GM19397 (cell line): Measurements from ENCODE around the gene CTDP1.
"Not testable (repeated sequence)": the region's sequence is repeated elsewhere in the genome, so short reads cannot be mapped to it uniquely, and the experiment has no call there.

Source experiments
- ATAC-seq: cut with Tn5 transposase; IDR thresholded peaks from one replicate; pipeline ENCODE4 v1.9.1; 2021; ENCODE audit warnings: mild to moderate bottlenecking, moderate library complexity; ENCODE audit not compliant: unreplicated experiment

The CTDP1 gene

GRCh38 chr18:79738581-79739439 lies 59.2 kb downstream of the CTDP1 start:
- ATAC-seq: no peak

GRCh38 chr18:79739440-79739778 lies 59.8 kb downstream of the CTDP1 start:
- ATAC-seq: no peak

DNA sequence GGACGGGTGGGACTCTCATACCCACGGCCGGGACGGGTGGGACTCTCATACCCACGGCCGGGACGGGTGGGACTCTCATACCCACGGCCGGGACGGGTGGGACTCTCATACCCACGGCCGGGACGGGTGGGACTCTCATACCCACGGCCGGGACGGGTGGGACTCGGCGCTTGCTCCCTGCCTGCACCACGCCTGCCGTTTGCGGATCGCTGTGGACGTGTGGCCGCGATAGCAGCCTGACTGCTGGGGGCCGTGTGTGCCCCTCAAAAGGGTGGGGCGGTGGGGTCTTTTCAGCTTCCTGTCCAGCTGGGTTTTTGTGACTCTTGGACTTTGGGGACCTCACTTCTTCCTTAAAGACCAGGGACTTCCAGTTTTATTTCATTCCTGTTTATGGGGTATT lies 60.4 kb downstream of the CTDP1 start:
- ATAC-seq: not testable (repeated sequence)

DNA sequence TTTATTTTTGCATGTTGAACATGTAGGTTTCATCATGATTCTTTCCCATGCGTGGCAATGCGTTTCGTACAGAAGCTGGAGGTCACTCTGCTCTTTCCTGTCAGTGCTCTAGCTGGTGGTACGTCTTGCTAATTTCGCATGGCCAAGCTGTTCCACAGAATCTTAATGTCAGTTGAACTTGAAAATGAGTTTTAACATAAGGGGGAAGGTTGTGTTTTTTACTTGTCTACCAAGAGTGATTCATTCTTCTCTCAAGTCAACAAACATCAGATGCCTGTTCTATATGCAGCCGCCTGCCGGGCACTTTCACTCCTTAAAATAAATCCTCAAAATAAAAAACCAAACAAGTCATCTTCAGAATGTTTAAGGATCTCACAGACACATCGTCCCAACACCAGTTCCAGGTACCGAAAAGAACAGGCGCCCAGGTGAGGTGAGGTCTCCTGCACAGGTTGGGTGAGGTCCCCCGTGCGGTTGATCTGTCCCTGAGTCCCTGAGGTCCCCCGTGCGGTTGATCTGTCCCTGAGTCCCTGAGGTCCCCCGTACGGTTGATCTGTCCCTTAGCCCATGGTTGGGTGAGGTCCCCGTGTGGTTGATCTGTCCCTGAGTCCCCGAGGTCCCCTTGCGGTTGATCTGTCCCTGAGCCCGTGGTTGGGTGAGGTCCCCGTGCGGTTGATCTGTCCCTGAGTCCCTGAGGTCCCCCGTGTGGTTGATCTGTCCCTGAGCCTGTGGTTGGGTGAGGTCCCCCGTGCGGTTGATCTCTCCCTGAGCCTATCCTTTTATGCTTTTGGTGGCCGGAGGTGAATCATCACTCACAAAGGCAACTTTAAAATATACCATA lies 61.1 kb downstream of the CTDP1 start:
- no peak for ATAC-seq

- no peak for ATAC-seq
Measured at GRCh38 chr18:79741362-79741700, 61.7 kb downstream of the CTDP1 start.

DNA sequence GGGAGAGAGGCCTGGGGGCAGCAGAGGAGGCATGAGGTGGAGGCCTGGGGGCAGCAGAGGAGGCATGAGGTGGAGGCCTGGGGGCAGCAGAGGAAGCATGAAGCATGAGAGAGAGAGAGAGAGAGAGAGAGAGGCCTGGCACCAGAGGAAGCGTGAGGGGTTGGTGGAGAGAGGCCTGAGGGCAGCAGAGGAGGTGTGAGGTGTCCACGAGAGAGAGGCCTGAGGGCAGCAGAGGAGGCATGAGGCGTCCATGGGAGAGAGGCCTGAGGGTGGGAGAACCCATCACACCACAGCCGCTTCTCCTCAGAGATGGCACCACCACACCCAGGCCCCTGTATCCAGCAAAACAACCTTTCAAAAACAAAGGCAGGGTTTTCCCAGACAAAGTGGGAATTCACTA lies 62.5 kb downstream of the CTDP1 start:
- no peak for ATAC-seq

GRCh38 chr18:79744625-79745024 lies 65.0 kb downstream of the CTDP1 start:
- ATAC-seq: no peak

GRCh38 chr18:79746730-79747129 lies 67.1 kb downstream of the CTDP1 start:
- no peak for ATAC-seq

- ATAC-seq: no peak
Measured at GRCh38 chr18:79747156-79747845, 67.7 kb downstream of the CTDP1 start.

DNA sequence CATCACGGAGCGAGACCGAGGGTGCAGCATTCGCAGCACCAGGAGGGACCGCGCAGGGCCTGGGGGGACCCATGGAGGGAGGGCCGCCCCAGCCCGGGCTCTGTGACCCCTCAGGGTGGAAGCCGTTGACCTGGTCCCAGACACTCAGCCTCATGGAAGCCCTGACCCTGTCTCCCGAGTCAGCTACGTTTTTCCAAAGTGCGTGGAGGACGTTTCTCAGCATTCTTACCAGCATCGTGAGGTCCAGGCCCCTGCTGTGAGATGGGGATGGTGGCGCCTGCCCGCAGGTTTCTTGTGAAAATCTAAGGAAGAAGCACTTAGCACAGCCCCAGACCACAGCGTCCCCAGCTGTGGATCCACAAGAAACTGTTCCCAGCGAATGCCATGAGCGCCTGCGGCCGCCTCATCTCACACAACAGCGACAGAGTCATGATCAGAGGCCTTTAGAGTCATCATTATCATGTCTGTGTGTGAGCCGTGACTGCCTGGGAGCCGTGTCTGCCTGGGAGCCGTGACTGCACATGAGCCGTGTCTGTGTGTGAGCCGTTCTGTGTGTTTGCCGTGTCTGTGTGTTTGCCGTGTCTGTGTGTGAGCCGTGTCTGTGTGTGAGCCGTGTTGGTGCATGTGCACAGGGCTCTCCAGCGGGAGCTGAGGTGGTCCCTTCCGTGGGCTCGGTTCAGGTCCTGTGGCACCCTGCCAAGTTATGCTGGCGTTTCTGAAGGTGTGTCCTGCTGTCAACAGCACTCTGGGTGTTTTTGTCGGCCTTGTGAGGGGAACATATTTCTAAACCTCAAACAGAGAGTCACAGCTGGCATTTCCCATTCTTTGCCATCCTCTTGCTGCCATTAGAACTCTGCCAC lies 68.9 kb downstream of the CTDP1 start:
- no peak for ATAC-seq

DNA sequence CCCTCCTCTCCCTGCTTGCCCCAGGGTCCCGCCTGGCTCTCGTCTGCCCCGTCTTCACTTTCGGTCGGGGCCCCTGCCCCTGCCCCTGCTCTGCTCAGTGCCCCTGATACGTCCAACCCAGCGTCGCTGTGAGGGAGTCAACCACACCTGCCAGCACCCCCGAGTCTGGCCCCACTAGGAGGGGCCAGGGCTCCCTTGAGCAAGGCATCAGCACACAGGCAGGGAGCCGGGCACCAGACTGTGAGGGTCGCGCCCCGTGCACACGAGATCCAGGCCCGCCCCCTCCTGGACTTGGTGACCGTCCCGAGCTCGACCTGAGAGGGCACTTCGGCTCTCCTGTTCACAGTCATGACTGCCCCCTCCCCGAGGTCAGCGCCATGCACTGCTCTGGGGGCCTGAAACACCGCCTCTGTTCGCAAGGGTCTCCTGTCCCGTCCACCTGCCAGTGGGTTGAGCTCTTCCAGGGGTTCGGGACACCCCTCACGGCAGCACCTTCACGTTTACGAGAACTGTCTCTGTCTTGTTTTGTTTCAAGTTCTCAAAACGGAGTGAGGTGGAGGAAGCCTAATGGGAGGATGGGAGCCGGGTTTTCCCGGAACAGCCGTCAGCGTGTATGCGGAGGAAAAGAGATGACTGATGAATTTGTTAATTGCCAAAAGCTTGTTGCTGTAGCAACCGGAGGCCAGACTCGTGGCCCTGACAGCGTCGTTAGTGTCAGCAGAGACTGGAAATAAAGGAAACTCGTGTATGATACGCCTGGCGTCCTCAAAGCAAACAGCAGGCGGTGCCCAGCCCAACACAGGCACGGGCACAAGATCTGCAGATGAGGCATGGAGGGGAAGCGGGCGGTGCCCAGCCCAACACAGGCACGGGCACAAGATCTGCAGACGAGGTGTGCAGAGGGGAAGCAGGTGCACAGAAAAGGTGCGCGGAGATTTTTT lies 69.9 kb downstream of the CTDP1 start:
- no peak for ATAC-seq

- no peak for ATAC-seq
Measured at GRCh38 chr18:79750980-79751571, 71.5 kb downstream of the CTDP1 start.

DNA sequence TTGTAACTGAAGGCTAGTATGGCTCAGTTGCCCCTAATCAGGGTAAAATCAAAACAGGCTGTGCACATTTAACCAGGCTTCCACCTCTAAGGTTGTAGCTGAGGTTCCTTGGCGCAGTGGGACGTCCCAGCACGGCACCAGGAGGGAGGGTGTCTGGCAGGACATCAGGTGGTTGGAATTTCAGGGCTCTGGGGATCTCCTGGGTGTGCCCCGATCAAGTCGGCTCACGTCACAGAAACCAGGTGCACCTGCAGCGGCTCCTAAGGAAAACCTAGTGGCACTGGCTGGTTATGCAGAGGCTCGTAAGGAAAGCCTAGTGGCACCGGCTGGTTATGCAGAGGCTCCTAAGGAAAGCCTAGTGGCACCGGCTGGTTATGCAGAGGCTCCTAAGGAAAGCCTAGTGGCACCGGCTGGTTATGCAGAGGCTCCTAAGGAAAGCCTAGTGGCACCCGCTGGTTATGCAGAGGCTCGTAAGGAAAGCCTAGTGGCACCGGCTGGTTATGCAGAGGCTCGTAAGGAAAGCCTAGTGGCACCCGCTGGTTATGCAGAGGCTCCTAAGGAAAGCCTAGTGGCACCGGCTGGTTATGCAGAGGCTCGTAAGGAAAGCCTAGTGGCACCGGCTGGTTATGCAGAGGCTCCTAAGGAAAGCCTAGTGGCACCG lies 72.4 kb downstream of the CTDP1 start:
- not testable (repeated sequence) for ATAC-seq

DNA sequence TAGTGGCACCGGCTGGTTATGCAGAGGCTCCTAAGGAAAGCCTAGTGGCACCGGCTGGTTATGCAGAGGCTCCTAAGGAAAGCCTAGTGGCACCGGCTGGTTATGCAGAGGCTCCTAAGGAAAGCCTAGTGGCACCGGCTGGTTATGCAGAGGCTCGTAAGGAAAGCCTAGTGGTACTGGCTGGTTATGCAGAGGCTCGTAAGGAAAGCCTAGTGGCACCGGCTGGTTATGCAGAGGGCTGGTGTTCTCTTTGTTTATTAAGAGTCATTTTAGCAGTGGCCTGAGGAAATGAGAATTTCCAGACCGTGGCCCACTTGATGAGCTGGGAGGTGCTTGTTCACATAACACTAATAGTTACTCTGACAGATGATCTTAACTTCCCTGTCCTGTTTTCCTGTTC lies 73.3 kb downstream of the CTDP1 start:
- ATAC-seq: not testable (repeated sequence)

GRCh38 chr18:79753391-79753851 lies 73.8 kb downstream of the CTDP1 start:
- ATAC-seq: no peak

DNA sequence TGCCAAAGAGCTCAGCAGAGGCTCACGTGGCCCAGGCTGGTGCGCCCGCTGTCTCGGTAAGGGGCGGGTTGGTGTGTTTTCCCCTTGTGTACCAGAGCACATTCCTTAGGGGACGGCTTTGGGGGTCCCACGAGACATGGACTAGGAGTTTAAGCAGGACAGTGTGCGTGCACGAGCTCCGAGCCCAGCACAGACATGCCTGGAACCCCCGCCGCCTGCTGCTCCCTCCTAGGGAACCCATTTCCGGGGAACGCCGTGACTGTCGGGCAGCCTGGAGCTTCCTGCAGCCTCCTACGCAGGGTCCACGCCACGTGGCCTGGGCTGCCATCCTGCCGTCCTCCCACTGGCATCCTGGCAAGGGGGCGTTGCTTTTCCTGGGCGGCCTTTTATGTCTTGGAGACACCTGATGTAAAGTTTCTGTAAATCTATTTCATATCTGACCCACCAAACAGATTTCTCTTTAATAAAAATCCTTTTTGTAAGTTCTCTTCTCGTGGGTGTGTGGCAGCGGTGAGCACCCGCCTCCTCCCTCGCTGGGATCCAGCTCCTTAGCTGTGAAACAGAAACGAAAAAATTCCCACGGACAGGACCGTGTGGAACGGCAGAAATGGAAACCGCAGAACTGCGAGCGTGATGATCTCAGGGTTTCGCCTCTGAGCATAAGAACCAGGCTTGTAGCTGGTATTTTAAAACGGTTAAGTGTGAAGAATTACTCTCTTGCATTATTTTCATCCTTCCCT lies 74.6 kb downstream of the CTDP1 start:
- ATAC-seq: no peak

GRCh38 chr18:79754831-79755351 lies 75.3 kb downstream of the CTDP1 start:
- ATAC-seq: no peak
